Colon (tissue), 2 donors: ENCODE data around the gene FZR1.

Source experiments
- FAIRE-seq: peaks from 2 replicates; lab custom pipeline; 2012; peaks lifted over from hg19 to GRCh38; lab: Jason Lieb, UNC
- donor health status: control.
- donor health status: control.

Gene FZR1

DNA sequence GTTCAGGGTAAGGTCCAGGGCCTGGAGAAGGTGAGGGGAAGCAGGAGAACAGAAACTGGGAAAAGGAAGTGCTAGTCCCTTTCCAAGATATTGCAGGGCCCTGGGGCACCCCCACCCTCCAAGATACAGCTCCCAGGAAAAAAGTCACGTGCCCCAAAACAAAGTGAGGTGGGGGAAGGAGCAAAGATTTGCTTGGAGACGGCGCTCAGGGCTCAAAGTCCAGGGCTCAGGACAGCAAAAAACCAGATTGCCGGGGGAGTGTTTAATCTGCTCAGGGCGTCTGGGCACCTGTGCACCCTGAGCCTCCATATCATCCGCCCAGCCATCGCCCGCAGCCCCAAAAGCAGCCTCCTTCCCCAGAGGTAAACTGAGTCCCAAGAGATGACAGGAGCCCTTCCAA is 32.1 kb upstream of the FZR1 start:
- no peak for FAIRE-seq

DNA sequence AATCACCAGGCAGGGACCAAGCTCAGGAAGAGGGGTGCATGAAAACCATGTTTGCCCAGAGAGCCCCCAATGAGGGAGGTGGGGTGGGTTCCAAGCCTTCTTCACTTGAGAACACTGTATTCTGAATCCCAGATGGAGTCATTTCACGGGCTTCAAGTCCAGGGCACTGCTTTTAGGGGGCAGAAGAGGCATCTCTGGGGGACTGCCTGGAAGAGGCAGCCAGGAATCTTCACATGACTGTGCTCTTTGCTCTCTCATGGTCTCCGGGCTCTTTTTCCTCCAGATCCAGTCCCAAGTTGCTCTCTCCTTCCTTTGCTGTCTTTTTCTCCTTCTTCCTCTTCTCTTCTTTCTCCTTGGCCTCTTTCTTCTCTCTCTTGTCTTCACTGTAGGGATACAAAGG is 31.5 kb upstream of the FZR1 start:
- no peak for FAIRE-seq

DNA sequence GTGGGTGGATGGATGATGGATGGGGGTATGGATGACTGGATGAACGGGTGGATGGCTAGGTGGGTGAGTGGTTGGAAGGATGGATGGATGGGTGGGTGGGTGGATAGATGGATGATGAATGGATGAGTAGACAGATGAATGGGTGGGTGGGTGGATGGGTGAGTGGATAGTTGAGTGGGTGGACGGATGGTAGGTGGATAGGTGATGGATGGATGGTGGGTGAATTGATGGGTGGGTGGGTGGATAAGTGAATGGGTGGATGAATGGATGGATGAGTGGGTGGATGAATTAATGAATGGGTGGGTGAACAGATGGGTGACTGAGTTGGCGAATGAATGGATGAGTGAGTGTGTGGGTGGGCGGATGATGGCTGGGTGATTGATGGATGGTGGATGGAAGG is 30.7 kb upstream of the FZR1 start:
- no peak for FAIRE-seq

DNA sequence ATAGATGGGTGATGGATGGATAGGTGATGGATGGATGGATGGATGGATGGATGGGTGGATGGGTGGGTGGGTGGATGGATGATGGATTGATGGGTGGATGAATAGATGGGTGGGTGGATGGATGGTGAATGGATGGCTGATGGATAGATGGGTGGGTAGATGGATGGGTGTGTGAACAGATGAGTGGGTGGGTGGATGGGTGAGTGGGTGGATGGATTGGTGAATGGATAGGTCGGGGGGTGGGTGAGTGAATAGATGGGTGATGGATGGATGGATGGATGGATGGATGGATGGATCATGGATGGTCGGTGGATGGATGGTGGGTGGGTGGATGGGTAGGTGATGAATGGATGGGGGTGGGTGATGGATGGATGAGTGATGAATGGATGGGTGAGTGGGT is 29.3 kb upstream of the FZR1 start:
- no peak for FAIRE-seq

DNA sequence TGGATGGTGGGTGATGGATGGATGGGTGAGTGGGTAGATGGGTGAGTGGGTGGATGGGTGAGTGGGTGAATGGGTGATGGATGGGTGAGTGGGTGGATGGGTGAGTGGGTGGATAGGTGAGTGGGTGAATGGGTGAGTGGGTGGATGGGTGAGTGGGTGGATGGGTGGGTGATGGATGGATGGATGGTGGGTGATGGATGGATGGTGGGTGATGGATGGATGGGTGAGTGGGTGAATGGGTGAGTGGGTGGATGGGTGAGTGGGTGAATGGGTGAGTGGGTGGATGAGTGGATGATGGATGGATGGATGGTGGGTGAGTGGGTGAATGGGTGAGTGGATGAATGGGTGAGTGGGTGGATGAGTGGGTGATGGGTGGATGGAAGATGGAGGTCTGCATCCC is 28.6 kb upstream of the FZR1 start:
- FAIRE-seq, result no peak

DNA sequence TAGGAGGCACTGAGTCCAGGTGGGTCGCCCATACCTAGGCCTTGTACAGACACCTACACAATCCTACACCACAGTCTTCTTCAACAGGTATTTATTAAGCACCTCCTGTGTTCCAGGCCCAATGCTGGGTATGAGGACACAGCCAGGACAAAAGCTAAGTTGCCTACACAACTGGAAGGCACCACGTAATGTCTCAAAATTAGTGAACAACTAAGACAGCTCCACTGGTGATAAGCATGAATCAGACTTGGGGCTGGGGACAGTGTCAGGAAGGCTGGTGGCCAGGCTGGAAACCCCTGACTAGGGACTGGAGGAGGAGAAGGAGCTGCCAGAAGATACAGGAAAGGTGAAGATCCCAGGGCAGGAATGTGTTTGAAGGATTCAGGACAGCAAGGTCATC is 28.2 kb upstream of the FZR1 start:
- no peak for FAIRE-seq

DNA sequence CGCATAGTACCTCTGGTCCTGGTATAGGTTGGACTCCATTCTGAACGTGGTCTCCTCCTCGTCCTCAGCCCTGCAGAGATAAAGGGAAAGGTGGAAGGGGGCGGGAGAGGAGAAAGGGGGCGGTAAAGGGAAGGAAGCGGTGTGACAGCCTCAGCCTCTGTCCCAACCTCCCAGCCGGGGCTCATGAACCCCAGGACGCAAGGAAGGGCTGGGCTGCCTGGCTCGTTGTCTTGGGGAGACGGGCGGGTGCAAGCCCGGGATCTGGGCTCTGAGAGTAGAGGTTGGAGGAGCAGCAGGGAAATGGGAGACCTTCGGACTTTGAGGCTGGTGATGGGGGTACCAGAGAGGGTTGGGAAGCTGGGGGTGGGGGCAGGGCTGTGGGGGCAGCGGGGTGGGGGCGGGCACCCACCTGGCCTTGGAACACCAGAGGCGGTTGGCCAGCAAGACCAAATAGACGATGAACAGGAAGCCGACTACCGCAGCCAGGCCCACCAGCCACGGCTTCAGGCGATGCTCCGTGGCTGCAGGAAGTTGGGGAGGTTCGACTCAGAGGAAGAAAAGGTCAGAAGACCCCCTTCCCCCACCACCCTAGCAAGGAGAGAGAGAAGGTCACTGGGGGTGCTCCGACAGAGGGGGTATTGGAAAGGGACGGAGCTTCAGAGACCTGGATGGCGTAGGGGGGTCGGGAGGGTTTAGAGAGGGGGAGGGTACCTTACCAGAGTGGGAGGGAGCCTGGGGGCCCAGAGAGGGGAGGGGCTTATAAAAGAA is 27.5 kb upstream of the FZR1 start:
- FAIRE-seq, result no peak

DNA sequence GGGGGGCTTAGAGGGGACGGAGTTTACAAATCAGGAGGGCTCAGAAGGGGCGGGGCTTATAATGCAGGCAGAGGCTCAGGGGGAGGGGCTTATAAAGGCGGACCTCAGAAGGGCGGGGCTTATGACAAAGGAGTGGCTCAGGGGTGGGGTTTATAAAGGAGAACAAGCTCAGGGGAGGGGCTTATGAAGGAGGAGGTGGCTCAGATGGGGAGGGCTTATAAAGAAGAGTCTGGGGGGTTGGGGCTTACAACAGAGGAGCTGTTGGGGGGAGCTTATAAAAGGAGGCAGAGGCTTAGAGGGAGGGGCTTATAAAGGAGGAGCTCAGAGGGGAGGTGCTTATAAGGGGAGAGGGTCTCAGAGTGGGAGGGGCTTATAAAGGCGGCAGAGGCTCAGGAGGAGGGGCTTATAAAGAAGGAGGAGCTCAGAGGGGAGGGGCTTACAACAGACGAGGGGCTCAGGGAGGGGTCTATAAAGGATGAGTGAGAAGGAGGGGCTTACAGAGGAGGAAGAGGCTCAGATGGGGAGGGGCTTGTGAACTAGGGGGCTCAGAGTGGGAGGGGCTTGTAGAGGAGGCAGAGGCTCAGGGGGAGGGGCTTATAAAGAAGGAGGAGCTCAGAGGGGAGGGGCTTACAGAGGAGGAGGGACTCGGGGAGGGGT is 26.8 kb upstream of the FZR1 start:
- FAIRE-seq, result no peak

DNA sequence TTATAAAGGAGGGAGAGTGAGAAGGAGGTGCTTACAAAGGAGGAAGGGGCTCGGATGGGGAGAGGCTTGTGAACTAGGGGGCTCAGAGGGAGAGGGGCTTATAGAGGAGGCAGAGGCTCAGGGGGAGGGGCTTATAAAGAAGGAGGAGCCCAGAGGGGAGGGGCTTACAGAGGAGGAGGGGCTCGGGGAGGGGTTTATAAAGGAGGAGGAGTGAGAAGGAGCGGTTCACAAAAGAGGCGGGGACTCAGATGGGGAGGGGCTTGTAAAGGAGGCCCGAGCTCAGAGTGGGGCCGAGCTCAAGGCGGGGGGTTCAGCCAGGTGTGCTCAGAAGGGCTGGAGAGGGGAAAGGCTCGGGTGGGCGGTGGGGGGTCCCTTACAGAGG is 26.3 kb upstream of the FZR1 start:
- no peak for FAIRE-seq

DNA sequence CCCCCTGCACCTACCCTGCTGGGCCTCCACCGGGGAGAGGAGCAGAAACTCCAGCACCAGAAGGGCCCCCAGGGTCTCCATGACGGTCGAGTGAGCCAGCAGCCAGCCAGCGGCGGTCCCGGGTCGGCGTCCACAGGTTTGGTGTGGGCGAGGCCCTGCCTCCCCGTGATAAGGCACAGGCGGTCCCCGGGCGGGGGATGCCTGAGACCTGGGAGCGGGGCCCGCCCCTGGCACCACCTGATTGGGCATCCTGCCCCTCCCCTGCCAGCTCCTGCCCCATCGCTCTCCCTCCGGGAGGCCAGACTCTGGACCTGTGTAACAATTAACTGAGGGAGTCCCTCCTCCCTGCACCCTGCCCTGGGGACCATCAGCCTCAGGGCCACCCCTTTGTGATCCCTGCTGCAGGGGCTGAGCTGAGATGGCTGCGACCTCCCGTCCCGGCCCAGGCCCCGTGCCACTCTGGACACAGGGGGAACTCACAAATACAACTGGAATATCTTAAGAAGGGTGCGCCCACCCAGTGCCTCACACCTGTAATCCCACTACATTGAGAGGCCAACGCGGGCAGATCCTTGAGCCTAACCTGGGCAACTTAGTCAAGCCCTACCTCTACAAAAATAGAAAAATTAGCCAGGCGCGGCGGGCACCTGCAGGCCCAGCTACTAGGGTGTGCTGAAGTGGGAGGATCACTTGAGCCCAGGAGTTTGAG is 25.6 kb upstream of the FZR1 start, which contains the start of gene SMIM24:
TSS of gene SMIM24 (minus strand) at position 143 of the 709 bp plus-strand sequence. CDS start at position 81, 62 bp downstream.
- FAIRE-seq, result no peak

DNA sequence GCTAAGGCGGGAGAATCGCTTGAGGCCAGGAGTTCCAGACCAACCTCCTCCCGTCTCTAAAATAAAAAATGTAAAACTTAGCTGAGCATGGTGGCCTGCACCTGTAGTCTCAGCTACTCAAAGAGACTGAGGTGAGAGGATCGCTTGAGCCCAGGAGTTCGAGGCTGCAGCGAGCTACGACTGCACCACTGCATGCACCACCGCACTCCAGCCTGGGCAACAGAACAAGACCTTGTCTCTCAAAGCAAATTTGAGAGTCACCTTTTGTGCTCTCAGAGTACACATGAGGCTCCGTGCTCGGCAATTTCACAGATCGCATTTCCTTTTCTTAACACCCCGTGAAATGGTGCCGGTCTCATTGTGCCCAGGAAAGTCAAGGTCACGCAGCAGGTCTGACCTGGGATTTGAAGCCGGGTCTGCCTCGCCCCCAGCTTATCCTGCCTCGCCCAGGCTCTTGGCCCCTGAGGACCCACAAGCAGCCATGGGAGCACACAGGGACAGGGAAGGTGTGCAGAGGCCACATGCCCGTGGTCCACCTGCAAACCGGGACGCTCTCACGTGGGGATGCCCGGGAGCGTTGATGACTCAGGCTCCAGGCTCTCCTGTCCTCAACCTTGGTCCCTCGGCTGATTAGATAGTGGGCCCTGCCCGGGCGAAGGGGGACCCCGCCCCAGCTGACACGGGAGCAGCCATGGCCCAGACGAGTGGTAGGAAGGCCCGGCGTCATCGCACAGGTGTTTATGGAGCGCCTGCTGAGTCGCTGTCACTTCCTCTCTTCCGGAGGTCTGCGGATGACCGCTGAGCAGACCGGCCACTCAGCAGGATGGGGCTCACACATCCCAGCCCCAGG is 24.6 kb upstream of the FZR1 start:
- no peak for FAIRE-seq

DNA sequence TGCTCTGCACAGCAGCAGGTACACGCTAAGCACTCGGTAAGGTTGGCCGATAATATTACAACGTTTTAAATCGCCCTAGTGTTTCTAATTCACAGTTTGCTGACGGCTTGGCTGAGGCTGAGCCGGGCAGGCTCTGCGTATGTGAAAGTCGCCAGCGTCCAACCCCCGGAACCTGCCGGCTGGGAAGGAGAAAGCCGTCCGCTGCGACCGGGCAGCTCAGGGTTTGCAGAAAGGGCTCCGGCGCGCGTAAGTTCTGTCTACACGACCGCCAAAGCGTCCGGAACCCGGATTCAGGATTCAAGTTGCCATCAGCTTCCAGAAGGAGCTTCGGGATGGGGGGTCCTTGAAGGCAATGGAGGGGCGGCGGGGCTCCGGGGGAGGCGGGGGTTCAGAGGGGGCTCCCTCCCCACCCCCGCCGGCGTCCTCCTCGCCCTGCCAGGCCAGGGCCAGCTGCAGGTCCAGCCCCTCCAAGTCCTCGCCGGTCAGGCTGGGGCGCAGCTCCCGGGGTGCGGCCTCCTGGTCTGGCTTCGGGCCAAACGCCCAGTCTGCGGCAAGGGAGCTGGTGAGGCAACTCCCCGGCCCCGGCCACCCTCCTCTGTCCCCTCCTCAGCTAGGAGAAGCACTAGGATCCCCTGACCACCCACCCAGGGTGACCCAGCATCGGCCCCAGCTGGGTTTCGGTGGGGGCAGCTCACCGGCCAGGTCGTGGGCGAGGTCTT is 23.4 kb upstream of the FZR1 start:
- no peak for FAIRE-seq

DNA sequence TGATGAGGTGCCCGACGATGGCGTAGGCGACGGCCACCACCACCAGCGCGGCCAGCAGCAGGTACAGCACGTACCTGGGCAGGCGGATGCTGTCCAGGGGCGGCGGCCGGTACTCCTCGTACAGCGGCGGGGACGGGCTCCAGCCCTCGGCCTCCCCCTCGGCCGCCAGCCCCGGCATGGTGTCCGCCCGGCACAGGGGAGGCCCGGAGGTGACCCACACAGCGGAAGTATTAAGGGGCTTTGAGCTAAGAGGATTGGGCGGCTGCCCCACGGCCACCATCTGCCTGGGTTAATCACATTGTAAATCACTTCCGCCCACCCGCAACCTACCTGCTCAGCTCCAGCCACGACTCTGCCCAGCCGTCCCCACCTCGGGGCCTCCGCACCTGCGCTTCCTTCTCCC is 22.9 kb upstream of the FZR1 start, which contains the start of gene SMIM44:
TSS of gene SMIM44 (minus strand) at position 216 of the 403 bp plus-strand sequence. CDS start at position 178, 38 bp downstream.
- FAIRE-seq, result no peak

DNA sequence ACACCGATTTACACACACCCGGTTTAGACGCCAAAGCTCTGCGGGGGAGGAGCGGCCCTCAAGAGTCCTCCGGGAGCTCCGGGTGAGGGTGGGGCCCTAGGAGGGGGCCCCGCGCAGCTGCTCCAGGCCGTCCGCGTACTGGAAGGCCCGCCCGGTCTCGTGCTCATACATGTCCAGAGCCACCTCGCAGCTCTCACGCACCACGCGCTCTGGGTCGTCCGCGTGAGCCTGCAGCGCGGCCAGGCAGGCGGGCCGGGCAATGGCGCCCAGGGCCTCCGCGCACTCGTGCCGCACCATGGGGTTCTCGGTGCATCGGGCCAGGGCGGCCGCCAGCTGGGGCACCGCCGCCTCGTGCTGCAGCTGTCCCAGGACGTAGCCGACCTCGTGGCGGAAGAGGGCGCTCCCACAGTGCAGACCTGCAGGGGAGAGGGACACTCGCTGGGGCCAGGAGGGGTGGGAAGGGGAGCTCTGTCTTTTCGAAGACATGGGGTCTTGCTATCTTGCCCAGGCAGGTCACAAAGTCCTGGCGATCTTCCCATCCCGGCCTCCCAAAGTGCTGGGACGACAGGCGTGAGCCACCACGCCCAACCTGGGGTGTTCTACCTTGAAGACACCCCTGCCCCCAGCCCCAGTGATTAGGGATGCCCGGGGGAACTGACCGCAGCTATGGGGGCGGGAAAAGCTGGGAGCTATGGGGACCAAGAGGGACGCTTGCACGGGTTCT is 14.6 kb upstream of the FZR1 start:
- no peak for FAIRE-seq

DNA sequence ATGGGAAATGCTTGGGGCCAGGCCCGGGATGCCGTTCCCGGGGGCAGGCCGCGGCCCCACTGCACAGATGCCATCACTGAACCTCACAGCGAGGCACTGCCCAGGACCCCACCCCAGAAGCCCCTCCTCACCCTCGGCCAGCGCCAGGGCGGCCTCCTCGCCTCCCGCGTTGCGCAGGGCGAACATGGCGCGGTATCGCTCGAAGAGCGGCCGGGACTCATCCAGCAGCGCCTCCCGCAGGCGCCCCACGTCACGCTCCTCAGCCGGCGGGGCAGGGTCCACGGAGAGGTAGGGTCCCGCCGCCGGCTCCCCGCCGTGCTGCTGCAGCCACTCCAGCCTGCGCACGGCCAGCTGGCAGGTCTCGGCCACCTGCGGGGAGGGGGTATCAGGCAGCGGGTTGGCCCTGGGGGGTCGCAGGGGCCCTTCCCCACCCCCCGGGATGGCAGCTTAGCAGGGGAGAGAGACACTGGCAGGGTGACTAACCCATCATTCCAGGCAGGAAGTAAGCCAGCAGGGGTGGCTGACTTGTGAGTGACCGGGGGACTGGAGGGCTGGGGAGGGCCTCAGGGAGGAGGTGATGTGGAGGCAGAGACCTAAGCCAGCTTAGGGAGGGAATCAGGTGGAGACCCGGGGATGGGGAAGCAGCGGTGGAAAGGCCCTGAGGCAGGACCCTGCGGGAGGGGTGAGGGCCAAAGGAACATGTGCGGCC is 13.8 kb upstream of the FZR1 start:
- FAIRE-seq, result no peak

DNA sequence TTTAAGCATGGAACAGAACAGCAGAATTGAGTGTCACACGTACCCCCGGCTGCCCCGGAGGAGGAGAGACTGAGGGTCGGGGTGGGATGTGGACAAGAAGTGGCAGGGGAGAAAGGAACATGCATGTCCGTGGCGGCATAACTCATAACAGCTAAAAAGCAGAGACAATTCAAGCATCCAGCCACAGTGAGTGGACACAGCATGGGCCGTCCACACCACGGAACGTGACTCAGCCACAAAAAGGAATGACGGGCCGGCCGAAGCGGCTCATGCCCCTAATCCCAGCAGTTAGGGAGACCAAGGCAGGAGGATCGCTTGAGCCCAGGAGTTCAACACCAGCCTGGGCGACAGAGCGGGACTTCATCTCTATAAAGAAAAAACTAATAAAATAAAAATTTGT is 13.2 kb upstream of the FZR1 start:
- no peak for FAIRE-seq

DNA sequence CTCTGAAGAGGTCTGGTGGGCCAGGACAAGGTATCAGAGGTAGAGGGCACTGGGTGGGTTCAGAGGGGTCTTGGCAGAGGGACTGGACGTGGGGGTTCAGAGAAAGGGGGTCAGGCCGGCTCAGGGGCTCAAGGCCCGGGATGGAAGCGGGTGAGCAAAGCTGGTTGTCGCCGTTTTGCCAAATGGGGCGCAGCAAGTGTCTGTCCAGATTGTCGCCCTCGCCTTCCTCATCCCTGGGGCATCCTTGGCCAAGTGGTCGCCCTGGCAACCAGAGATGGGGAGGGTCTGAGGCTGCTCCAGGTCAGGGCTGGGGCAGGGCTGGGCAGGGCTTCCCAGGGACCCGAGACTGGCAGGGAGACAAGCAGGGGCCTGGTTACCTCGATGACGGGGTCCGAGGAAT is 12.5 kb upstream of the FZR1 start:
- FAIRE-seq, result no peak

DNA sequence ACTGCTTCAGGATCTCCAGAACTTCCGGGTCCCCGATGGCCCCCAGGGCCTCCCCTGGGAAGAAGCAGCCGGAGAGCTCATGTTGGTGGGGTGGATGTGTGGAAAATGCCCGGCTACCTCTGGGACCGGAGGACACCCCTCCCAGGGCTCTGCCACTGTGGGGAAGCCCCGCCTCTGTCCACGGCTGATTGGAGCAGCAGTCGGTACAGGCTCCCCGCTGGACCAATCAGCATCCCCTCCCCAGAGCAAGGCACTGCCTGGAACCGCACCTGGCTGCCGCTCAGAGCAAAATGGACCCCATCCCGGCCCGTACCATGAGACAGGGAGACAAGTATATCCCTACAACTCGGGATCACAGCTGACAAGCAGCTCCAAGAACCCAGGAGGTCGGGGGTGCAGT is 12.1 kb upstream of the FZR1 start:
- FAIRE-seq, result no peak

DNA sequence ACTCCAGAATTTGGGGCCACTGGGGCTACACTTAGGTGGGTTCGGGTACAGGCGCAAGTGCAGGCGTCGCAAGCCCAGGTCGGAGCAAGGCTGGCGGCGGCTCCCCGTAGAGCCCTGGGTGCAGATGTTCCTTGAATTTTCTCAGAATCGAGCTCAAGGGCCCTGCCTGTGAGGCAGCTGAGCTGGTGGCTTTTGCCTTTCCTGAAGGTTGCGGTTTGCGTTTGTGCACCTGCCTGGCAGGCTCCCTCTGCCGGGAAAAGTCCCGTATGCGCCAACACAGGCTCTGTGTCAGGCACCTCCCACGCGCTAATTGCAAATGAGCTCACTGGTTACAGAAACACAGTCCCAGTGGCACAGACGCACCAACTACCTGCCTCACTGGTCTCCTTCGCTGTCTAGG is 11.6 kb upstream of the FZR1 start:
- no peak for FAIRE-seq
